HCT116 (cell line): ENCODE data around the gene LRRC32. TPM values are rescaled to one million over a fixed set of nuclear protein-coding genes. Genes with fewer than 3 reads are reported as not detected.

ENCODE experiments used
- ATAC-seq: fragments of 200-7000 bp; cut with Tn5 transposase; 2 replicates; pipeline ENCODE4 v1.9.1; 2020; ENCODE audit warnings: mild to moderate bottlenecking, moderate library complexity
- BruUV-seq: library from RNA; stranded (reverse); fragments of 400-500 nt; replicated peaks from 2 replicates; lab custom pipeline; 2021; lab: Mats Ljungman, UMichigan
- CTCF ChIA-PET: fragments of 300-600 bp; sonication (Branson Sonifier 250); formaldehyde crosslinking; loops from one replicate; lab custom pipeline; 2021; ENCODE audit warnings: antibody characterized with exemption; lab: Charles Lee
- POLR2A ChIA-PET: fragments of 300-600, 350-600 bp; sonication (Branson Sonifier 250); formaldehyde crosslinking; loops from one replicate; lab custom pipeline; 2021; ENCODE audit warnings: antibody characterized with exemption; lab: Charles Lee
- RAD21 ChIA-PET, 2 experiments: fragments of 300-600 bp; sonication (Branson Sonifier 250); formaldehyde crosslinking; loops; one replicate each; lab custom pipeline; 2023; ENCODE audit warnings: low total read pairs in 2 of 2; ENCODE audit not compliant: uncharacterized antibody in 2 of 2, unreplicated experiment in 2 of 2, low non-redundant PET in 1 of 2; lab: Charles Lee
- DNase-seq: peaks from one replicate; pipeline ENCODE4 v3.0.0-alpha.2; 2010; ENCODE audit warnings: low read depth, low spot score
- H2AFZ ChIP-seq: fragments of 200-600 bp; shearing (Covaris generic), sonication (generic); 2 replicates; pipeline ENCODE4 v1.6.1; 2017; ENCODE audit warnings: low read depth, mixed run types, mixed read lengths, antibody characterized with exemption, low read length; ENCODE audit not compliant: poor library complexity, severe bottlenecking
- H3K27ac ChIP-seq: 2 replicates; pipeline ENCODE4 v1.5.1; 2012; ENCODE audit warnings: low read depth, low read length
- H3K27me3 ChIP-seq: fragments of 200-600 bp; sonication (generic); 2 replicates; pipeline ENCODE4 v1.6.1; 2016; ENCODE audit warnings: mixed run types, low read length, mixed read lengths; ENCODE audit not compliant: insufficient read depth
- H3K36me3 ChIP-seq, 2 experiments: fragments of 200-500 bp in 1 of 2; fragments of 200-600 bp in 1 of 2; sonication (Bioruptor generic) in 1 of 2; sonication (generic) in 1 of 2; 2 replicates each; pipeline versions ENCODE4 v1.5.1 to v1.6.1; 2014 to 2016; ENCODE audit warnings: low read length in 2 of 2, inconsistent platforms in 1 of 2, mixed read lengths in 1 of 2, mixed run types in 1 of 2; ENCODE audit not compliant: insufficient read depth in 2 of 2, control insufficient read depth in 1 of 2
- H3K4me1 ChIP-seq, 2 experiments: fragments of 200-600 bp in 1 of 2; sonication (generic) in 1 of 2; 2 replicates each; pipeline versions ENCODE4 v1.5.1 to v1.6.1; 2012 to 2017; ENCODE audit warnings: low read length in 2 of 2, inconsistent platforms in 1 of 2, mild to moderate bottlenecking in 1 of 2, mixed read lengths in 1 of 2, mixed run types in 1 of 2, moderate library complexity in 1 of 2; ENCODE audit not compliant: insufficient read depth in 2 of 2, control insufficient read depth in 1 of 2
- H3K4me2 ChIP-seq: fragments of 200-600 bp; sonication (generic); 2 replicates; pipeline ENCODE4 v1.6.1; 2017; ENCODE audit warnings: mixed run types, low read length, mixed read lengths
- H3K4me3 ChIP-seq, 2 experiments: fragments of 200-600 bp in 1 of 2; sonication (generic) in 1 of 2; replicated peaks in 1 of 2; 2 replicates each; pipeline ENCODE4 v1.5.1; 2011 to 2016; ENCODE audit warnings: low read length in 2 of 2, control low read depth in 1 of 2, low read depth in 1 of 2, mild to moderate bottlenecking in 1 of 2, mixed read lengths in 1 of 2, mixed run types in 1 of 2
- H3K79me2 ChIP-seq: fragments of 200-600 bp; sonication (generic); 2 replicates; pipeline ENCODE4 v1.6.1; 2017; ENCODE audit warnings: mild to moderate bottlenecking, mixed run types, low read length, moderate library complexity, mixed read lengths; ENCODE audit not compliant: insufficient read depth
- H3K9ac ChIP-seq: fragments of 200-600 bp; sonication (generic); 2 replicates; pipeline ENCODE4 v1.6.1; 2016; ENCODE audit warnings: low read length, mixed read lengths
- H3K9me2 ChIP-seq: fragments of 200-600 bp; sonication (generic), shearing (Covaris generic); 2 replicates; pipeline ENCODE4 v1.6.1; 2017; ENCODE audit warnings: mixed run types, mild to moderate bottlenecking, moderate library complexity; ENCODE audit not compliant: insufficient read depth
- H3K9me3 ChIP-seq, 2 experiments: fragments of 200-500 bp in 1 of 2; fragments of 200-600 bp in 1 of 2; sonication (Bioruptor generic) in 1 of 2; sonication (generic) in 1 of 2; 2 replicates each; pipeline ENCODE4 v1.6.1; 2014 to 2017; ENCODE audit warnings: low read length in 2 of 2, mixed read lengths in 2 of 2, inconsistent platforms in 1 of 2, low read depth in 1 of 2, mild to moderate bottlenecking in 1 of 2, mixed run types in 1 of 2, moderate library complexity in 1 of 2; ENCODE audit not compliant: control insufficient read depth in 1 of 2, insufficient read depth in 1 of 2
- H4K20me1 ChIP-seq: fragments of 200-600 bp; sonication (generic), shearing (Covaris generic); 2 replicates; pipeline ENCODE4 v1.6.1; 2017; ENCODE audit warnings: mixed run types, mild to moderate bottlenecking, moderate library complexity; ENCODE audit not compliant: insufficient read depth
- FOSL1 ChIP-seq: IDR thresholded peaks from 2 replicates; pipeline ENCODE4 v1.6.1; 2012; ENCODE audit warnings: low read depth
- POLR2A ChIP-seq: IDR thresholded peaks from 2 replicates; pipeline ENCODE4 v1.7.0; 2011; ENCODE audit warnings: borderline replicate concordance; ENCODE audit not compliant: insufficient read depth, insufficient read length; ENCODE audit errors: extremely low read depth
- SRF ChIP-seq: IDR thresholded peaks from 2 replicates; pipeline ENCODE4 v1.6.1; 2012; ENCODE audit warnings: low read depth
- TCF7L2 ChIP-seq: IDR thresholded peaks from 2 replicates; pipeline ENCODE4 v1.7.0; 2011; ENCODE audit warnings: borderline replicate concordance, inconsistent platforms; ENCODE audit not compliant: insufficient read depth, insufficient read length; ENCODE audit errors: extremely low read depth
- YY1 ChIP-seq: IDR thresholded peaks from 2 replicates; pipeline ENCODE4 v1.6.1; 2011; ENCODE audit warnings: low read length, low read depth, moderate library complexity, mild to moderate bottlenecking; ENCODE audit not compliant: insufficient replicate concordance; ENCODE audit errors: extremely low read depth
- intact Hi-C: fragments of 100-400 bp; cut with micrococcal nuclease; formaldehyde crosslinking; loops from 2 replicates; pipeline ENCODE4 v1.10.0; 2022
- total RNA-seq: library from RNA; stranded (reverse); gene quantifications from one replicate; pipeline ENCODE4 v1.2.1, GENCODE V29; 2021; ENCODE audit not compliant: unreplicated experiment
- TF ChIP-seq, protein P1 (sequence below): IDR thresholded peaks from 2 replicates; pipeline ENCODE4 v1.6.1; 2012; ENCODE audit warnings: low read depth
- TF ChIP-seq, protein P2 (sequence below): IDR thresholded peaks from 2 replicates; pipeline ENCODE4 v1.6.1; 2012

Gene LRRC32
- total RNA-seq, 1 experiment from 2014 or later = 0.54 TPM

DNA sequence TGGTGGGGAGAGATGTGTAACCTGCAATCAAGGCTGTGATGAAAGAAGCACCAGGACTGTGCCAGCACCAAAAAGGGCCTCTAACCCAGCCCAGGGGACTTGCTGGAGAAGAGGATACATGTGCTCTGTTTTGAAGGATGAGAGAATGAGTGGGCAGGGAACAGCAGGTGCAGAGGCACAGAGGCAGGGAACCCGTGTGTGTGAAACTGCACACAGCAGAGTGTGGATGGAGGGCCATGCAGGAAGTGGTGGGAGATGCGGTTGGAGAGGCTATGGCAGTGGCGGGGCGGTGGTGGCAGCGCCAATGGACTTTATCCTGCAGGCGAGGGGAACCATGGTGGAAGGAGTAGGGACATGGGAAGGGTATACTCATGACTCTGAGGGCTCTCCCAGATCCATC, 25.2 kb upstream of the LRRC32 start:
- CTCF ChIA-PET = no interaction called here
- Histone ChIP-seq H3K27me3 (no peaks in the 10 kb centered on the region), H3K27ac (no peak overlapping the region), H3K4me2 (no peak overlapping the region), H3K9me2 (no peaks in the 10 kb centered on the region), H3K36me3 (no peaks in the 10 kb centered on the region), H3K4me3 (no peak overlapping the region), H2AFZ (no peak overlapping the region), H4K20me1 (no peaks in the 10 kb centered on the region), H3K79me2 (no peaks in the 10 kb centered on the region), H3K4me1 (peaks cover 22 to 29% of the 10 kb centered on the region in 2 experiments), H3K9ac (no peak overlapping the region), H3K9me3 (no peaks in the 10 kb centered on the region)
- no TSS peak for BruUV-seq
- POLR2A ChIA-PET = no interaction called here
- RAD21 ChIA-PET = no interaction called here
- intact Hi-C loops = no loop called here
- TF ChIP-seq YY1 = no peak
- no peak for TF ChIP-seq SRF
- no peak for TF ChIP-seq FOSL1
- no peak for TF ChIP-seq TCF7L2
- TF ChIP-seq, protein P1, sequence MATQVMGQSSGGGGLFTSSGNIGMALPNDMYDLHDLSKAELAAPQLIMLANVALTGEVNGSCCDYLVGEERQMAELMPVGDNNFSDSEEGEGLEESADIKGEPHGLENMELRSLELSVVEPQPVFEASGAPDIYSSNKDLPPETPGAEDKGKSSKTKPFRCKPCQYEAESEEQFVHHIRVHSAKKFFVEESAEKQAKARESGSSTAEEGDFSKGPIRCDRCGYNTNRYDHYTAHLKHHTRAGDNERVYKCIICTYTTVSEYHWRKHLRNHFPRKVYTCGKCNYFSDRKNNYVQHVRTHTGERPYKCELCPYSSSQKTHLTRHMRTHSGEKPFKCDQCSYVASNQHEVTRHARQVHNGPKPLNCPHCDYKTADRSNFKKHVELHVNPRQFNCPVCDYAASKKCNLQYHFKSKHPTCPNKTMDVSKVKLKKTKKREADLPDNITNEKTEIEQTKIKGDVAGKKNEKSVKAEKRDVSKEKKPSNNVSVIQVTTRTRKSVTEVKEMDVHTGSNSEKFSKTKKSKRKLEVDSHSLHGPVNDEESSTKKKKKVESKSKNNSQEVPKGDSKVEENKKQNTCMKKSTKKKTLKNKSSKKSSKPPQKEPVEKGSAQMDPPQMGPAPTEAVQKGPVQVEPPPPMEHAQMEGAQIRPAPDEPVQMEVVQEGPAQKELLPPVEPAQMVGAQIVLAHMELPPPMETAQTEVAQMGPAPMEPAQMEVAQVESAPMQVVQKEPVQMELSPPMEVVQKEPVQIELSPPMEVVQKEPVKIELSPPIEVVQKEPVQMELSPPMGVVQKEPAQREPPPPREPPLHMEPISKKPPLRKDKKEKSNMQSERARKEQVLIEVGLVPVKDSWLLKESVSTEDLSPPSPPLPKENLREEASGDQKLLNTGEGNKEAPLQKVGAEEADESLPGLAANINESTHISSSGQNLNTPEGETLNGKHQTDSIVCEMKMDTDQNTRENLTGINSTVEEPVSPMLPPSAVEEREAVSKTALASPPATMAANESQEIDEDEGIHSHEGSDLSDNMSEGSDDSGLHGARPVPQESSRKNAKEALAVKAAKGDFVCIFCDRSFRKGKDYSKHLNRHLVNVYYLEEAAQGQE = no peak
- TF ChIP-seq, protein P2, sequence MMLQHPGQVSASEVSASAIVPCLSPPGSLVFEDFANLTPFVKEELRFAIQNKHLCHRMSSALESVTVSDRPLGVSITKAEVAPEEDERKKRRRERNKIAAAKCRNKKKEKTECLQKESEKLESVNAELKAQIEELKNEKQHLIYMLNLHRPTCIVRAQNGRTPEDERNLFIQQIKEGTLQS = no peak
- no peak for TF ChIP-seq POLR2A
- ATAC-seq = no peak
- no peak for DNase-seq
